ENCODE data around the gene RAB11FIP4.
"Not testable (repeated sequence)": the region's sequence is repeated elsewhere in the genome, so short reads cannot be mapped to it uniquely, and the experiment has no call there.

RAB11FIP4 gene

DNA sequence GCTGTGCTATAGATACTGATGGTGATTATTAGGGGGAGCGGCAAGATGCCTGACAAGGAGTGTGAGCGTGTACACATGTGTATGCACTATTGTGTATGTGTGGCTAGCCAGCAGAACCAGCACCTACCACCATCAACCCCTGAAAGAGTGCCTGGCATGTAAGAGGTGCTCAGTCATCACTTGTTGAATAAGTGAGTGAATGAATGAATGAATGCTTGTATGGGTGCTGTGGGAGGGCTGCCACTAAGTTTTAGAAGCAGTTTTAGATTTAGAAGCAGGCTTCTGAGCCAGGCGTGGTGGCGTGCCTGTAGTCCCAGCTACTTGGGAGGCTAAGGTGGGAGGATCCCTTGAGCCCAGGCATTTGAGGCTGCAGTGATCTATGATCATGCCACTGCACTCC lies 37.0 kb downstream of the RAB11FIP4 start:
- DNase-seq (ENCODE audit: insufficient read length, low spot score), result no peak
- FAIRE-seq, result no peak

DNA sequence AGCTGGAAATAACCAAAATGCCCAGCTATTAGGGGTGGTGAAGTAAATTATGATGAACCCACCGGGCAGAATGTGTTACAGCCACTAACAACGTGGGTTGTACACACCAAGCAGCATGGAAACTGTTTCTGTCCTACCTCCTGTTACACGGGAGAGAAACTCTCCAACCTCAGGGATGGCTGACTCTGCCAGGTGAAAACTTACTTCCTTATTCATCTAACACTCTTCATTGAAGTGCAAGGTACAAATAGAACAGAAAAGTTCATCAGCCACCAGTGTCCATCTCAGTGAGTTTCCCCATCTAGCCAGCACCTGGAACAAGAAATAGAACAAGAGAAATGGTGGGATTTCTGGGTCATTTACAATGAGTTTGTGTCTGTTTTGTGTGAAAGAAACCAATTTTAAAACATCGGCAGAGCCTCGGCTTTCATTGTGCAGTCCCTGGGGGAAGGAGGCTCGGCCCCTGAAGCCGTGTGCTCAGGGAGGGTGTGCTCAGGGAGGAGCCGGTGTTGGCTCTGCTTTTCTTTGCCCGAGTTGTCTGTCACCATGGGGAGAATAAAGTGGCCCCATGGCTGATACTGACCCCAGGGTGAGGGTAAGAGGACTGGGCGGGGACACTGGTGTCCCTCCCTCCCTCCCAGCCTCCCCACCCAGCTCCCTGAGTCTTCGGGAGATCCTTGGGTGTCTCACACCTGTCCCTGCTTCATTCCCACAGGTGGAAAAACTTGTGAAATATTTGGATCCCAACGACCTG lies 39.8 kb downstream of the RAB11FIP4 start:
- DNase-seq (ENCODE audit: insufficient read length, low spot score), result no peak

DNA sequence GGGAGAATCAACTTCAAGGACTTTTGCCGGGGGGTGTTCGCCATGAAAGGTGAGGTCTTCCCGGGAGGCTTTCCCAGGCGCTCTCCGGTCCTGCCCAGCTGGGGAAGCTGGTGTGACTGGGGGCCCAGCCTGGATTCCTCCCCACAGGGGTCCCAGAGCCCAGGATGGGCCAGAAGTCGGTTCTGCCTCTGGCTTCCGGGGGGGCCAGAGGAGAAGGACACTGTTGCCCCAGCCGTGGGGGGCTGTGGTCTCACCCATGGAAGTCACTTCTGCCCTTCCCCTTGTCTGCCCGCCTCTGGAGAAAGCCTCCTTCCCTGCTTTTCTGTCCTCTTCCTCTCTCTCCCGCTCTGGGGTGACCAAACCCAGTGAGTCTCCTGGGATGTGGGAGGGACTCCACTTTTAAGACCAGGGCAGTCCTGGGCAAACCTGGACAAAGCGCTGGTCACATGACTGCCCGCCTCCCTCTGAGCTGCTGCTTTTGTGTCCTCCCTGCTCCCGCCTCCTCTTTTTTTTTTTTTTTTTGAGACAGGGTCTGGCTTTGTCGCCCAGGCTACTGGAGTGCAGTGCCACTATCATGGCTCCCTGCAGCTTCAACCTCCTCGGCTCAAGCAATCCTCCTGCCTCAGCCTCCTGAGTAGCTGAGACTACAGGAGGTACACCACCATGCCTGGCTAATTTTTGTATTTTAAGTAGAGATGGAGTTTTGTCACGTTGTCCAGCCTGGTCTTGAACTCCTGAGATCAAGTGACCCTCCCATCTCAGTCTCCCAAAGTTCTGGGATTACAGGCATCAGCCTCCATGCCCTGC lies 40.6 kb downstream of the RAB11FIP4 start:
- DNase-seq (ENCODE audit: insufficient read length, low spot score) (no peak), FAIRE-seq (no peak)

More for the DNA sequence above, 39.8 kb downstream of the RAB11FIP4 start:
- no peak for FAIRE-seq

DNA sequence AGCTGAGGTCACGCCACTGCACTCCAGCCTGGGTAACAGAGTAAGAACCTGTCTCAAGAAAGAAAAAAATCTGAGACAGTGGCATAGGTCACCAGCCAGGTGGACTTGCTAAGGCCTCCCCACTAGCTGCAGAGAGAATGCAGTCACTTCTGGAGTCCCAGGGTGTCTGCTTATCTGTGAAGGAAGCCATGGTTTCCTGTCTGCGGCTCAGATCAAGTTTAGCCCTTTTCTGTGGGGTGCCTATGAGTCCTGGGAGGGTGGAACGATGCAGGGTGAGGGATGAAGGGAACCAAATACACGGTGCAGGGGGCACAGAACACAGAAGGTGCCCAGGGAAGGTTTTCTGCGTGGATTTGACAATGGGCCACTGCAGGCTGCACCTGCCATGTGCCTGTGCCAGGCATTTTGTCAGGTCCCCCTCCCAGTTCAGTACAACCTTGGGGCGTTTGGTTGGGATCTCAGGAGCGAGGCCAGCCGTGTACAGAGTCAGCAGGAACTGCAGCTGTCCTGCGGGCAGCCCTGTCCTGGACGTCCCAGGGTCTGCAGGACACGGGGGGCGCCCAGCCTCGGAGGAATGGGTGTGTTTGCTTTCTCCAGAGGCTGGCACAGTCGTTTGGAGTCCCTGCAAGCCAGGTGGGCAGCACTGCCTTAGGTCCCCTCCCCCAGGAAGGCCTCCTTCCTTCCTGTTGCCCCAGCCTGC lies 41.8 kb downstream of the RAB11FIP4 start:
- DNase-seq (ENCODE audit: insufficient read length, low spot score), result no peak

DNA sequence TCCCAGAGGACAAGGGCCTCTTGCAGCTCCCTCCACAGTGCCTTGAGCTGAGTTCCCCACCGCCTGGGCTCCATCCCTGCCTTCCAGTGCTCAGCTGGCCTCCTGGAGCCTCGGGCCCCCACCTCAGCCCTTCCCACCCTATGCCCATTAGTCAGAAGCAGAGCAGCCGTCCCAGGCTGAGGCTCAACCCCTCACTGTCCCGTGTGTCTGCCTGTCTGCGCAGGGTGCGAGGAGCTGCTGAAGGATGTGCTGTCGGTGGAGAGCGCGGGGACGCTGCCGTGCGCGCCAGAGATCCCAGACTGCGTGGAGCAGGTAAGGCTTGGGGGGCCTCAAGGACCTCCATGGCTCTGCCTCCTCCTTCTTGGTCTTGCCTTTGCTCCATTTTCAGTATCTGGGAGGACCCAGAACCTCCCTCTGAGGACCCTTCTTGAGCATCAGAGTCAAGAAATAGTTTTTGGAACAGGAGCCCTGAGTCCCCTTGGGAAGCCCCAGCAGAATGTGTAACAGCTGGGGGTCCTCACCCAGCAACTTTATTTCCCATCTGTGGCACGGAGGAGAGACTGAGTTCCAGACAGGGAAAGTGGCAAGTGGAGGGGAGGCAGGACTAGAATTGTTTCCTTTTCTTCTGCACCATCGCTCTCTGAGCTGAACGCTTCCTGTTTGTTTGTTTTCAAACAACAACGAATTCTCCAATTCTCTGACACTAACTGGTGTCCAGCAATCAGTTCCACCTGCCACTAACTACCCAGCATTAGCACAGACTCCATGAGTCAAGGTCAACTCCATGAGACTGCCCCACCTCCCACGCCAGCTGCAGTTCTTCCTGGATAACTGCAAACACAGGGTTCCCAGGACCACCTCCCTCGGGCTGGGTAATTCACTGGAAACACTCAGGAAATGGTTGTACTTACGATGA lies 42.6 kb downstream of the RAB11FIP4 start:
- DNase-seq (ENCODE audit: insufficient read length, low spot score), result no peak
- no peak for FAIRE-seq

More for the DNA sequence above, 41.8 kb downstream of the RAB11FIP4 start:
- no peak for FAIRE-seq

DNA sequence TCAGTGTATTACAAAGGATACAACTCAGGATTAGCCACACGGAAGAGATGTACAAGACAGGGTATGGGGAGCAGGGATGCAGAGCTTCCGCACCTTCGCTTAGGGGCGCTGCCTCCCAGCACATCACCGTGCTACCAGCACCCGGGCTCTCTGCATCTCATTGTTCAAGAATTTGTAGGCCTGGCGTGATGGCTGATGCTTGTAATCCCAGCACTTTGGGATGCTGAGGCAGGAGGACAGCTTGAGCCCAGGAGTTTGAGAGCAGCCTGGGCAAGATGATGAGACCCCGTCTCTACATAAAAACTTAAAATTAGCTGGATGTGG lies 43.2 kb downstream of the RAB11FIP4 start:
- no peak for DNase-seq (ENCODE audit: insufficient read length, low spot score)
- no peak for FAIRE-seq

DNA sequence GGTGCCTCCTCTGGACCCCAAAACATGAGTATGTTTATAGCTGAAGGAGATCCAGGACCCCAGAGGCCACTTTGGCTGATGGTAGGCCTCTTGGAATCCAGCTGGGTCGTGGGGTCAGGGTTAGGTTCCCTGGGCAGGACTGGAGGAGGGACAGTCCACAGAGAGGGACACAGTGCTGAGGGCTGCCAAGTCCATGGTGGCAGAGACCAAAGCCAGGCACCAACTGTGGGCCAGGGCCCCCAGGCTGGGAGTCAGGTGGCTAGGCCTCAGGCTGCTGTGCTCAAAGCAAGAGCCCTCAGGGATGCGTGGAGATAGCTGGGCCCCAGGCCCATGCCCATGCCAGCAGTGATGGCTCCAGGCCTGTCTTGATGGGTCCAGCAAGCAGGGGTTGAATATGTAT lies 44.1 kb downstream of the RAB11FIP4 start:
- DNase-seq (ENCODE audit: insufficient read length, low spot score) (no peak), FAIRE-seq (no peak)

DNA sequence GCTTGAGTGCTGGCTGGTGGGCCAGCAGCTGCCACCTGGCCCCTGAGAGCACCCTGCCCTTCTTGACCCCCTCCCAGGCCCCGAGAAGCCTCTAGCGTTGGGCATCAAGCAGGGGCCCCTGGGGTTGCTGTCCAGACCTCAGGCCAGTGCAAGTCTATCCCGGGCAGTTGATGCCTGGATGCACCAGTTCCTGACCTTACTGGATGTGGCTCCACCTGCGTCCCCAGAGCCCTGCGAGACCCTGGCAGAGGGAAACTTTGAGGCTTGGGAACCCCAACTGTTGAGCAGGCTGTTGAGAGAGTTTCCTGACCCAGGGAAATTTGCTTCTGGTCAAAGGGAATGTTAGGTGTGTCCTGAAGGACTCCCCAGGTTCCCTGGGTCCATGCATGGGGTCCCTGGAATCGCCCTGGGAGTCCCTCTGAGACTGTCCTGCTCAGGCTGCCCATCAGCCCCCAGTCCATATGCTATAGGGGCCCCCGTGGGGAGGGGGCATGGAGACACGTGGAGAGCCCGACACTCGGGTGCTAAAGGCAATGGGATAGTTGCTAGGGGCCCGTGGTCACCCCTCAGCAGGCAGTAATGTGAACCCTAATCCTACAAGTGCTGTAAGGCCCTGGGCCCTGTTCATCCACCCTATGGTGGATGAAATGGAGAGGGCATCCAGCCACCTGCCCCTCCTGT lies 46.4 kb downstream of the RAB11FIP4 start:
- FAIRE-seq (no peak), DNase-seq (ENCODE audit: insufficient read length, low spot score) (no peak)

DNA sequence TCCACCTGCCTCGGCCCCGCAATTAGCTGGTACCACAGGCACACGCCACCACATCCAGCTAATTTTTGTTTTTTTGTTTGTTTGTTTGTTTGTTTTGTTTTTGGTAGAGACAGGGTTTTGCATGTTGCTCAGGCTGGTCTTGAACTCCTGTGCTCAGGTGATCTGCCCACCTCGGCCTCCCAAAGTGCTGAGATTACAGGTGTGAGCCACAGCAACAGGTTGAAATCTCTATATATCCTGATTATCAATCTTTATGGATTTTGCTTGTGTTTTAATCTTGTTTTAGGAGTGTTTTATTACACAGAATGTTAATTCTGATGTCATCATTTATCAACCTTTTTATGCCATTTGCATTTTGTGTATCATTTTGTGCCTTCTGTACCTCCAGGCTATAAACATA lies 48.2 kb downstream of the RAB11FIP4 start:
- DNase-seq (ENCODE audit: insufficient read length, low spot score) (no peak), FAIRE-seq (no peak)

DNA sequence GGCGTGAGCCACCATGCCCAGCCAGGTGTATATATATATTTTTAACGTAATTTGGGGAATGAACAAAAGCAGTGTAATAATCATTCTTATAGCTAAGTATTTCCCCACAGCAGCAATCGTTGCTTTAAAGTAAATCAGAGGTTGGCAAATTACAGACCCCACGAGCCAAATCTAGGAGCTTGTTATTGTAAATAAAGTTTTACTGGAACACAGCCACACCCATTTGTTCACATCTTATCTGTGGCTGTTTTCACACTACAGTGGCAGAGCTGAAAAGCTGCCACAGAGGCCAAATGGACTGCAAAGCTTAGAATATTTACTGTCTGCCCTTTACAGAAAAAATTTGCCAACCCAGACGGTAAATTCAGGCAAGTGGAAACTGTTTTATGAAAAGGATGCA lies 50.8 kb downstream of the RAB11FIP4 start:
- FAIRE-seq, result no peak
- no peak for DNase-seq (ENCODE audit: insufficient read length, low spot score)

DNA sequence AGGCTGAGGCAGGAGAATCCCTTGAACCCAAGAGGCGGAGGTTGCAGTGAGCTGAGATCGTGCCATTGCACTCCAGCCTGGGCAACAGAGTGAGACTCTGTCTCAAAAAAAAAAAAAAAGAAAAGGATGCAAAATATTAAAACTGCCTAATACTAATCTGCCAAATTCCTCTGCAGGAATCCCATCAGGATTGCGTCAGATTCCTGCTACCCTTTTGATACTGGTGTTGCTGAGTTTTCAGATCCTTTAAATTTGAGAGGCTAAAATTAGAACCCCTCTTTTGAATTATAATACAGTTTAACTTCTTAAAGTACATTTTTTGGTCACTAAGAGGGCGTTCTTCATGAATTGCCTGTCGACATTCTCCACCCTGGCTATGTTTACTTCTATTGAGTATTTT lies 51.4 kb downstream of the RAB11FIP4 start:
- DNase-seq (ENCODE audit: insufficient read length, low spot score); FAIRE-seq: not testable (repeated sequence)

DNA sequence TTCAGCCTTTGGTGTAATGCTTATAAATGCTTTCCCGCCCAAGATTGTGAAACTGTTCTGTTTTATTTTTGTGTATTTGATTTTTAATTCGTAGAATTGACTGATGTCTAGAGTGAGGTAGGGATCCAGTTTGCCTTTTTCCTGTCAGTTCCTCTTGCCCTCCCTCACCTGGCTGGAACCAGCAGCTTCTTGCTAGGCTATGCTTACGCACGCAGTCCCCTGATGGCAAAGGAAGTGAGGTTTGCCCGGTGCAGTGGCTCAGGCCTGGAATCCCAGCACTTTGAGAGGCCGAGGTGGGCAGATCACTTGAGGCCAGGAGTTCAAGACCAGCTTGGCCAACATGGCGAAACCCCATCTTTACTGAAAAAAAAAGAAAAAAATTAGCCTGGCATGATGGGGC lies 51.9 kb downstream of the RAB11FIP4 start:
- DNase-seq (ENCODE audit: insufficient read length, low spot score) (no peak), FAIRE-seq (no peak)

DNA sequence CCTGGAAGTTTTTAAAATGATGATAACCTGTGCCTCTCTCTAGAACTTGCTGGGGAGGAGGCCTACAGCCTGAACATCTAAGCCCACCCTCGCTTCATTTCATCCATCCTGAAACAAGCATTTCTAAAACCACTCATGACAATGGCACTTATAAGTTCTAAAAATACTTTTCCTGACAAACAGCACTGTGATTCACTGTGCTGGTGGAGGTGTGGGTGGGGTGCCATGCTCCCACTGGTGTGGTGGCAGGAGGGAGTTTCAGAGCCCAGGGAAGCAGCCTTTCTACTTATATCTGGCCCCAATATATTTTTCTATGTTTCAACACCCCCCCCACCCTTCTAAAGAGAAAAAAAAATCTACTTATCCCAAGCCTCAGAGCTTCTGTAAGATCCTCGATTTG lies 52.6 kb downstream of the RAB11FIP4 start:
- FAIRE-seq (no peak), DNase-seq (ENCODE audit: insufficient read length, low spot score) (no peak)

DNA sequence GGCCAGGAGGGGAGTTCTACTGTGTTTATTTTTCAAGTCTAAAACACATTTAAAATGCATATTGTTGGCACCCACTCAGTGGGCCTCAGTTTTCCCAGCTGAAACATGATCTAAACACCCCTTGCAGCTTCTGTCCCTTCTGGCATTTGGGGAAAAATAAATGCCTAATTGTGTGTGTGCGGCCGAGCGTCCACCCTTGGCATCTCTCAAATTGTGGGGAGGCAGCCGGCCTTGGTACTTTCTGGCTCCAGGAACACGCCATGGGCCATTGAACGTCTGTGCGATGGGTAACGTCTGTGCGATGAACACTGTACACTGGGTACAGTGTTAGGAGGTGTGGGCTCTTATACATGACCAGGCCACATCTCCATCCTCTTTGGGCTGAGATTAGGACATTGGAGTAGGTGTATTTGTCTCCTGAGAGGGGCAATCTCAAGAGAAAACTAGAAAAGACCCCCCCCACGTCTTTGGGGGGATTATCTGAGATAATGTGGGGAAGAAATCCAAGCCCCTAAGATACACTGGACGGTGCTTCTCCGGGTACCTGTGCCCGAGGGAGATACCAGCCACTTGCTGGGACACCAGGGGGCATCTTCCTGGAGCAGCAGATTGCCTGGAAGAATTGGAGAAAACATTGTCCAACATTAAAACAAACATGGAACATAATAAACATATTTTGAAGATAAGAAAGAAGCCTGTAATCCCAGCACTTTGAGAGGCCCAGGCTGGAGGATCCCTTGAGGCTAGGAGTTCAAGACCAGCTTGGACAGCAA lies 54.9 kb downstream of the RAB11FIP4 start:
- FAIRE-seq (no peak), DNase-seq (ENCODE audit: insufficient read length, low spot score) (no peak)

DNA sequence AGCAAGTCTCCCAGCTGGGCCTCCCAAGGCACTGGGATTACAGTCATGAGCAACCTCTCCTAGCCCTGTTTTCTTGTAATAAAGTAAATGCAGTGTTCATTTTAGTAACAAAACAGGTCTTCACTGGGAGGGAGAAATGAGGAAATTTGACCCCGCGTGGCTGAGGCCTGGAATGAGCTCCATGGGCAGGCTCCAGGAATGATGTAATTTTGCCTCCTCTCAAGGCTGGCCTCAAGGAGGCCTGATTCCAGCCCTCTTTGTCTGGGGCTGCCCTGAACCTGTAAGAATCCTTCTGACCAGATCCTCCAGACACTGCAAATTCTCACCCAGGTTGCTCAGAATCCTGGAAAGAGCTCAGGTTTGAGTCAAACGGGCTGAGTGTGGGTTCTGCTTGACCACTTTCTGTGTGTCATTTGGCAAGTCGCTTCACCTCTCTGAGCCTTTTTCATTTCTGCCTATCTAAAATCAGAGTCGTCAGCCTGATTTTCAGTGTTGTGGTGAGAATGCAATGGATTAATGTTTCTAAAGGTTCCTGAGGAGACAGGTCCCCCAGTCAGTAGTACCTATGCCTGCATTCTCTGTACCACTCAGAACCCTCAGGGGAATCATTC lies 57.1 kb downstream of the RAB11FIP4 start:
- no peak for FAIRE-seq

DNA sequence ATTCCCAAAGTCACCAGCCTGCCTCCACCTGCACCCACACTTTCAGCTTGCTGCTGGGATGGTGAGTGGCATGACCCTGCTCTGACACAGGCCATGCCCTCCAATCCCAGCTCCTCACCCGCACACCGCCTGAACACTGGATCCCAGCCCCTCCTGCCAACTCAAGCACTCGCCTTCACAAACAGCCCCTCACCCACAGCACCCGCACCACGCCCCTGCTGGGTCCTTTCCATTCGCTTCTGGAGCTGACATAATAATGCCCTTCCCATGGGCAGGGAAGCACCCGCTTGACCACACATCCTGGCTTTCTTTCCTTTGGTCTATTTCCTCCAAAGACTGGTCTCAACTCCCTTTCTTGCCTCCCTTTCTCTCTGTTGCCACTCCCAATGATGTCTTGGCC lies 57.6 kb downstream of the RAB11FIP4 start:
- FAIRE-seq (no peak), DNase-seq (ENCODE audit: insufficient read length, low spot score) (no peak)

More for the DNA sequence above, 57.1 kb downstream of the RAB11FIP4 start:
- no peak for DNase-seq (ENCODE audit: insufficient read length, low spot score)

DNA sequence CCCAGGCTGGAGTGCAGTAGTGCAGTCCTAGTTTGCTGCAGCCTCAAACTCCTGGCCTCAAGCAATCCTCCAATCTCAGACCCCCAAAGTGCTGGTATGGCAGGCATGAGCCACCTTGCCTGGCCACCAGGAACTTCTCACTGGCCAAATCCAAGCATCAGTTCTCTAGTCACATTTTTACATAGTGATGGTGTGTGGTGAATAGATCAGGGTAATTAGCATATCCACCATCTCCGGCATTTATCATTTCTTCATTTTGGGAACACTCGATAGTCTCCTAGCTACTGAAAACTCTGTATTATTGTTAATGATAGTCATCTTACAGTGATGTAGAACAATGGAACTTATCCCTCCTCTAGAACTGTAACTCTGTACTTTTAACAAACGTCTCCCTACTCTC lies 58.3 kb downstream of the RAB11FIP4 start:
- DNase-seq (ENCODE audit: insufficient read length, low spot score), result no peak
- FAIRE-seq, result no peak

DNA sequence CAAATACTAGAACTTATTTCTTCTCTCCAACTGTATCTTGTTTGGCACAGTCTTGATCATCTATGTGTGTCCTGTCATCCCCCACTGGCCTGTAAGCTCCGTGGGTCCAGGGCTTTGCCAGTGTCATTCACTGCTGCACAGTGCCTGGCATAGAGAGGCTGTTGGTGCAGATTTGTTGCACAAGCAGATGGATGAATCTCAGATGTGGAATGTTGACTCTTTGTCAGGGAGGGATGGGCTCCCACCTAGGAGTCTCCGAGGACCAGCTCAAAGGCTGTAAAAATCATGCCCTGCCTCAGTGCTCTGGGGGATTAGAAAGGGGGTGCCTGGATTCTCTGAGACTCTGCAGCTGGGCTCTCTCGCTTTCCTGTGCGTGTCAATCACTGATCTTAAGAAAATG lies 60.6 kb downstream of the RAB11FIP4 start:
- DNase-seq (ENCODE audit: insufficient read length, low spot score), result no peak
- FAIRE-seq, result no peak

DNA sequence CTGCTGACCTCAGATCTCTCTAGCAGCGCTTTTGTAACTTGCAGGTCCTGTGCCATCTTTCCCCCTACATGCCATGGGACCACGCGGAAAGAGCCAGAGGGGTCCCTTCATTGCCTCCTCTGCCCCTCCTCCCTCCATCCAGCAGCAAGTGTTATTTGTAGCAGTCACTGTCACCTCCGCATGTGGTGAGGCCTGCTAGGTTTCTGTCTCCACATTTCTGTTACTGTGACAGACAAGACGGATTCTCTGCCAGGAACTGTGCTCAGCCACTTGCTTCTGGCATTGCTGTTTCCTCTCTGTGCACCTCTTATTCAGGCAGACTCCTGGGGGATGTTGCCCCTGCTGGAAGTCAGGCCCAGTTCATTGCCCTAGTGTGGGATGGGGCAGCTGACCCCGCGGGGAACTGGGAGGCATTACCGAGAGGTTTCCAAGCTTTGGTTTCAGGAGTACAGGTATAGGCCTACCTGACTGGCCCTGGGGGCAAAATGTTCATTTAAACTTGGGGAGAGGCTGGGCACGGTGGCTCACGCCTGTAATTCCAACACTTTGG lies 61.2 kb downstream of the RAB11FIP4 start:
- DNase-seq (ENCODE audit: insufficient read length, low spot score) (no peak), FAIRE-seq (no peak)
